K562 (cell line): ENCODE measurements around the gene CLASP1. TPM values are rescaled to one million over a fixed set of nuclear protein-coding genes. Genes with fewer than 3 reads are reported as not detected.

Source experiments
- ATAC-seq: fragments of 200-7000 bp; cut with Tn5 transposase; 3 replicates; pipeline ENCODE4 v1.9.1; 2020; ENCODE audit warnings: moderate library complexity
- BruUV-seq: library from RNA; stranded (reverse); fragments of 400-500 nt; replicated peaks from 2 replicates; lab custom pipeline; 2021; lab: Mats Ljungman, UMichigan
- CTCF ChIA-PET: fragments of 300-600 bp; formaldehyde crosslinking; extraction: SDS; loops from one replicate; lab custom pipeline; 2021; ENCODE audit warnings: low intra/inter-chr PET ratio; lab: Yijun Ruan, JAX
- POLR2A ChIA-PET: fragments of 300-600, 350-650 bp; sonication (Branson Sonifier 250); formaldehyde crosslinking; extraction: SDS; loops from one replicate; lab custom pipeline; 2021; ENCODE audit warnings: antibody characterized with exemption, inconsistent platforms; lab: Yijun Ruan, JAX
- DNase-seq, 4 experiments: peaks; one replicate each; pipeline versions ENCODE4 v3.0.0 to v3.0.0-alpha.2; 2011 to 2018; ENCODE audit warnings: low spot score in 3 of 4, mixed read lengths in 3 of 4; ENCODE audit errors: extremely low read depth in 1 of 4
- FAIRE-seq: peaks from 2 replicates; lab custom pipeline; 2011; peaks lifted over from hg19 to GRCh38; lab: Jason Lieb, UNC
- H2AFZ ChIP-seq: 2 replicates; pipeline ENCODE4 v1.6.0; 2011; ENCODE audit warnings: low read depth, low read length, control low read depth, inconsistent platforms
- H3K27ac ChIP-seq: fragments of 200-600 bp; 3 replicates; pipeline ENCODE4 v1.8.0; 2011; ENCODE audit warnings: low read depth, mild to moderate bottlenecking, control low read depth, inconsistent platforms, low read length, moderate library complexity, mixed read lengths; ENCODE audit errors: extremely low read depth
- H3K27me3 ChIP-seq, 2 experiments: fragments of 300-600 bp in 1 of 2; 2 replicates in 1 of 2; 3 replicates in 1 of 2; pipeline versions ENCODE4 v1.6.0 to v1.8.0; 2011; ENCODE audit warnings: inconsistent platforms in 2 of 2, low read length in 2 of 2, mild to moderate bottlenecking in 1 of 2, mixed read lengths in 1 of 2, moderate library complexity in 1 of 2; ENCODE audit not compliant: control insufficient read depth in 2 of 2, insufficient read depth in 2 of 2
- H3K36me3 ChIP-seq: fragments of 300-600 bp; 3 replicates; pipeline ENCODE4 v1.8.0; 2011; ENCODE audit warnings: mild to moderate bottlenecking, low read length, inconsistent platforms; ENCODE audit not compliant: control insufficient read depth, insufficient read depth
- H3K4me1 ChIP-seq, 2 experiments: fragments of 200-600 bp in 1 of 2; replicated peaks in 1 of 2; 2 replicates in 1 of 2; 3 replicates in 1 of 2; pipeline versions ENCODE4 v1.5.1 to v1.8.0; 2011; ENCODE audit warnings: inconsistent platforms in 2 of 2, low read length in 2 of 2, mild to moderate bottlenecking in 1 of 2, mixed read lengths in 1 of 2, moderate library complexity in 1 of 2; ENCODE audit not compliant: control insufficient read depth in 2 of 2, insufficient read depth in 2 of 2
- H3K4me2 ChIP-seq: 2 replicates; pipeline ENCODE4 v1.6.1; 2011; ENCODE audit warnings: low read length, control low read depth, inconsistent platforms, mixed read lengths; ENCODE audit not compliant: insufficient read depth
- H3K4me3 ChIP-seq: fragments of 200-600 bp; sonication (generic), shearing (Covaris generic); 2 replicates; pipeline ENCODE4 v1.5.1; 2016; ENCODE audit warnings: control low read depth, inconsistent platforms
- H3K79me2 ChIP-seq: fragments of 200-600 bp; 3 replicates; pipeline ENCODE4 v1.8.0; 2011; ENCODE audit warnings: low read length, inconsistent platforms; ENCODE audit not compliant: control insufficient read depth, insufficient read depth
- H3K9ac ChIP-seq, 2 experiments: 2 replicates each; pipeline versions ENCODE4 v1.6.0 to v1.6.1; 2011; ENCODE audit warnings: low read depth in 2 of 2, low read length in 2 of 2, control low read depth in 1 of 2, inconsistent platforms in 1 of 2, mild to moderate bottlenecking in 1 of 2, mixed read lengths in 1 of 2; ENCODE audit not compliant: insufficient read depth in 1 of 2
- H3K9me1 ChIP-seq: one replicate; pipeline ENCODE4 v1.6.0; 2011; ENCODE audit warnings: inconsistent platforms, mild to moderate bottlenecking, low read length, moderate library complexity; ENCODE audit not compliant: control insufficient read depth, insufficient read depth
- H3K9me3 ChIP-seq: replicated peaks from 2 replicates; pipeline ENCODE4 v1.5.1; 2011; ENCODE audit warnings: low read depth, low read length, inconsistent platforms; ENCODE audit not compliant: control insufficient read depth, insufficient read depth
- H4K20me1 ChIP-seq: replicated peaks from 2 replicates; pipeline ENCODE4 v1.6.1; 2011; ENCODE audit warnings: low read length, inconsistent platforms, mixed read lengths; ENCODE audit not compliant: control insufficient read depth, insufficient read depth
- CCNT2 ChIP-seq: IDR thresholded peaks from 2 replicates; pipeline ENCODE4 v1.6.1; 2011; ENCODE audit warnings: borderline replicate concordance, low read depth, mild to moderate bottlenecking, moderate library complexity, mixed read lengths, low read length; ENCODE audit not compliant: insufficient read length; ENCODE audit errors: extremely low read depth
- CUX1 ChIP-seq: fragments of 200-800 bp; sonication (Bioruptor generic); IDR thresholded peaks from 2 replicates; pipeline ENCODE4 v1.6.1; 2016; ENCODE audit warnings: missing genetic modification characterization, missing compliant biosample characterization
- MTA1 ChIP-seq: fragments of 450-650 bp; IDR thresholded peaks from 2 replicates; pipeline ENCODE4 v1.6.1; 2017; ENCODE audit warnings: borderline replicate concordance
- NCOA4 ChIP-seq: fragments of 450-650 bp; IDR thresholded peaks from 2 replicates; pipeline ENCODE4 v1.6.1; 2018; ENCODE audit warnings: mild to moderate bottlenecking; ENCODE audit not compliant: partially characterized antibody
- RAD21 ChIP-seq, 2 experiments: fragments of 250-450 bp in 1 of 2; fragments of 450-650 bp in 1 of 2; sonication (Bioruptor Pico) in 1 of 2; formaldehyde crosslinking in 1 of 2; IDR thresholded peaks in 1 of 2; conservative IDR thresholded peaks in 1 of 2; 2 replicates each; pipeline versions ENCODE4 v1.4.0 to v1.8.0; 2020 to 2022; ENCODE audit warnings: mild to moderate bottlenecking in 2 of 2, moderate library complexity in 1 of 2
- RBM34 ChIP-seq: fragments of 200-400 bp; formaldehyde crosslinking; IDR thresholded peaks from 2 replicates; pipeline ENCODE4 v1.6.1; 2018; ENCODE audit warnings: low read length, borderline replicate concordance; ENCODE audit not compliant: insufficient read depth
- TGIF2 ChIP-seq: sonication (generic); formaldehyde crosslinking; IDR thresholded peaks from 2 replicates; pipeline ENCODE4 v1.8.1; 2022; ENCODE audit warnings: mild to moderate bottlenecking, missing genetic modification reagents, moderate library complexity
- USF2 ChIP-seq: sonication (generic); formaldehyde crosslinking; IDR thresholded peaks from 2 replicates; pipeline ENCODE4 v1.5.0; 2020; ENCODE audit warnings: missing genetic modification reagents
- ZNF239 ChIP-seq: fragments of 250-450 bp; sonication (Bioruptor Pico); IDR thresholded peaks from 2 replicates; pipeline ENCODE4 v1.4.0; 2020; ENCODE audit warnings: mild to moderate bottlenecking
- WGBS: fragments of 100-300 bp; shearing (Covaris generic); methylation state at CpG from one replicate; pipeline ENCODE4 v1.1.6; 2016; ENCODE audit warnings: low coverage, mixed read lengths; ENCODE audit not compliant: insufficient coverage; ENCODE audit errors: missing lambda C conversion rate; 5-methylcytosine and 5-hydroxymethylcytosine counted together
- in situ Hi-C: fragments of 300-500 bp; cut with MboI; formaldehyde crosslinking; loops from 4 replicates; pipeline ENCODE4 v1.15.0; 2018; ENCODE audit warnings: inconsistent platforms, mixed read lengths
- intact Hi-C: fragments of 100-400 bp; cut with micrococcal nuclease; formaldehyde crosslinking; loops from 2 replicates; pipeline ENCODE4 v1.14.2; 2022
- polyA plus RNA-seq, 8 experiments: library from polyadenylated mRNA; depleted of rRNA in 4 of 8; stranded (reverse) in 5 of 8; unstranded in 3 of 8; fragments of >200 nt; fragmentation: Nextera tagmentation in 2 of 8; fragmentation: Illumina TruSeq in 1 of 8; extraction: Ambion mirVana in 2 of 8; extraction: Trizol in 1 of 8; gene quantifications; 2 replicates each; pipeline versions ENCODE4 v1.2.1 to v1.2.3, GENCODE V29; 2011 to 2014; ENCODE audit warnings: inconsistent platforms in 1 of 8, missing spikeins in 1 of 8
- total RNA-seq, 7 experiments: library from RNA; depleted of rRNA in 6 of 7; stranded (reverse); fragments of >200 nt in 6 of 7; fragmentation: Illumina TruSeq in 2 of 7; extraction: Trizol in 2 of 7; gene quantifications; 2 replicates each; pipeline versions ENCODE4 v1.2.1 to v1.2.3, GENCODE V29; 2011 to 2021; ENCODE audit warnings: low replicate concordance in 1 of 7
- TF ChIP-seq, protein P1 (sequence below): fragments of 250-450 bp; sonication (Bioruptor Pico); IDR thresholded peaks from 2 replicates; pipeline ENCODE4 v1.8.0; 2022; ENCODE audit warnings: inconsistent platforms
- TF ChIP-seq, protein P2 (sequence below): fragments of 250-450 bp; sonication (Bioruptor Pico); IDR thresholded peaks from 2 replicates; pipeline ENCODE4 v1.8.0; 2021; ENCODE audit warnings: moderate library complexity, mild to moderate bottlenecking, inconsistent platforms

Gene CLASP1
- total and polyA plus RNA-seq, 9 of the 15 experiments (the other 6 are each of a cell fraction or from before 2014, with no cell fraction given) = 1.7 to 40.3 (median 20.7) TPM

DNA sequence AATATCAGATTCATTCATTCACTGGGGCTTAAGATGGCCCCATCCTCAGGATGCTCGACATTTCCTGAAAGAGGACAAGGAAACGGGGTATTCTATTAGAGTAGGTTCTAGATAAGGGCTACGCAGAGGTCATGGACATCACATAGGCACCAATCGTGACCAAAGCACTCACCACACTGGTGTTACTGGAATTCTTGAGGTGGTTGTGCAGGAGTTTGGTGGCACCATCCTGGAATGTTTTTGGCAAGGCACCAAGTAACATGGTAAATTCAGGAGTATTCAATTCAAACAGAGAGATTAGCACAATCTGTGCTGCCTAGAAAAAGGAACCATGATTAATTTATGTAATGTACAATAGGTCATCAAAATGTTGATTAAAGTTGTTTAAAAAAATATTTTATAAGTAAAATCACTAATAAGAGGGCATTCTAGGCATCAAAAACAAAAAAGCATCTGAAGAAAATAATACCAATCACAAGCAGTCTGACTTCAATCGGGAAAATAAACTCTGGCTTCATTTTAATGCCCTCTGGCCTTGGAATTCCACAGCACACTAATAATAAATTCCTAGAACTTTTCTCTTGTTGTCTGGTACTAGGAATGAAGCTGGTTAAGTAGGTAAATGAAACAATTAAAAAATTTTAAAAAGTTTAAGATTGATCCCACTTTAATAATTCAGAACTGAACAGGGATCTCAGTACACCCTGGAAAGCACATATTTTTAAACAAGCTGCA, 261.5 kb downstream of the CLASP1 start (continued):
- TF ChIP-seq, protein P1, sequence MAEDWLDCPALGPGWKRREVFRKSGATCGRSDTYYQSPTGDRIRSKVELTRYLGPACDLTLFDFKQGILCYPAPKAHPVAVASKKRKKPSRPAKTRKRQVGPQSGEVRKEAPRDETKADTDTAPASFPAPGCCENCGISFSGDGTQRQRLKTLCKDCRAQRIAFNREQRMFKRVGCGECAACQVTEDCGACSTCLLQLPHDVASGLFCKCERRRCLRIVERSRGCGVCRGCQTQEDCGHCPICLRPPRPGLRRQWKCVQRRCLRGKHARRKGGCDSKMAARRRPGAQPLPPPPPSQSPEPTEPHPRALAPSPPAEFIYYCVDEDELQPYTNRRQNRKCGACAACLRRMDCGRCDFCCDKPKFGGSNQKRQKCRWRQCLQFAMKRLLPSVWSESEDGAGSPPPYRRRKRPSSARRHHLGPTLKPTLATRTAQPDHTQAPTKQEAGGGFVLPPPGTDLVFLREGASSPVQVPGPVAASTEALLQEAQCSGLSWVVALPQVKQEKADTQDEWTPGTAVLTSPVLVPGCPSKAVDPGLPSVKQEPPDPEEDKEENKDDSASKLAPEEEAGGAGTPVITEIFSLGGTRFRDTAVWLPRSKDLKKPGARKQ (CRISPR knock-in tag) = no peak

DNA sequence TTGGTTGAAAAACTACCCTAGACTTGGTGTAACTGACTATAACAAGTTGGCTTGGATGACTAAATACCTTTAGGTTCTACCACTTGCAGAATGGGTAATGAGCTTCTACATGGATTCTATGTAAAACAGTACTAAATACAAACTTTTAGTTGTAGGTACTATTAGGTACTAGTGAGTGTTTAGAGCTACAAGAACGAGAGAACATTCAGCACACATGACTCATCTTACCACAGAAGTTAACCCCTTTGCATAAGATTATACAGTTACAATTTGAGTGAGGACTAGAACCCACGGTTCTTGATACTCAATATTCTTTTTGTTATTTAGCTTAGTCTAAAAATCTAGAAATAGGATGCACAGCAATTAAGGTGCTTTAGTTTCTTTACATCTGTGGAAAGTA, 262.6 kb downstream of the CLASP1 start:
- POLR2A ChIA-PET = no interaction called here
- BruUV-seq = no TSS peak
- no peak overlapping the region for H3K4me2 ChIP-seq
- TF ChIP-seq USF2 (CRISPR knock-in tag) (no peak), TGIF2 (CRISPR knock-in tag) (no peak), RBM34 (no peak), MTA1 (no peak), CCNT2 (no peak), NCOA4 (no peak), RAD21 (CRISPR knock-in tag; conservative IDR thresholded peaks at IDR 0.05 in 1 of 2, IDR thresholded peaks at IDR 0.05 in 1 of 2) (no peak), ZNF239 (CRISPR knock-in tag) (no peak), CUX1 (CRISPR knock-in tag) (no peak)
- TF ChIP-seq, protein P2, sequence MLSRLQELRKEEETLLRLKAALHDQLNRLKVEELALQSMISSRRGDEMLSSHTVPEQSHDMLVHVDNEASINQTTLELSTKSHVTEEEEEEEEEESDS (CRISPR knock-in tag) = no peak
- TF ChIP-seq, all 486 proteins: peak for 0
- Histone ChIP-seq H3K9me3 (no peaks in the 10 kb centered on the region), H4K20me1 (no peaks in the 10 kb centered on the region), H3K9me1 (no peaks in the 10 kb centered on the region), H3K79me2 (no peaks in the 10 kb centered on the region), H3K4me3 (no peak overlapping the region), H2AFZ (no peak overlapping the region), H3K9ac (no peak overlapping the region), H3K27ac (no peak overlapping the region), H3K27me3 (no peaks in the 10 kb centered on the region), H3K36me3 (peaks cover 52% of the 10 kb centered on the region), H3K4me1 (no peaks in the 10 kb centered on the region)
- no peak for DNase-seq
- intact Hi-C loops = no loop called here
- 65% methylated on average over 2 of the region's 2 CpGs for WGBS
- in situ Hi-C loops = no loop called here
- no peak for FAIRE-seq
- CTCF ChIA-PET = no interaction called here
- no peak for ATAC-seq
